Prostate gland (tissue), 2 donors: ENCODE data around the gene AMIGO2.

Experiments used
- POLR2A ChIP-seq: fragments of 450-650 bp; IDR thresholded peaks from one replicate; pipeline ENCODE4 v1.6.1; 2016; ENCODE audit warnings: antibody characterized with exemption, mild to moderate bottlenecking
- TF ChIP-seq, protein P1 (sequence below), 4 experiments: fragments of 200-600 bp in 2 of 4; fragments of 450-650 bp in 2 of 4; sonication (generic) in 2 of 4; IDR thresholded peaks; 1 replicate in 3 of 4; 2 replicates in 1 of 4; pipeline ENCODE4 v1.5.1; 2016 to 2019; ENCODE audit warnings: antibody characterized with exemption in 4 of 4, mild to moderate bottlenecking in 2 of 4, moderate library complexity in 2 of 4

DNA sequence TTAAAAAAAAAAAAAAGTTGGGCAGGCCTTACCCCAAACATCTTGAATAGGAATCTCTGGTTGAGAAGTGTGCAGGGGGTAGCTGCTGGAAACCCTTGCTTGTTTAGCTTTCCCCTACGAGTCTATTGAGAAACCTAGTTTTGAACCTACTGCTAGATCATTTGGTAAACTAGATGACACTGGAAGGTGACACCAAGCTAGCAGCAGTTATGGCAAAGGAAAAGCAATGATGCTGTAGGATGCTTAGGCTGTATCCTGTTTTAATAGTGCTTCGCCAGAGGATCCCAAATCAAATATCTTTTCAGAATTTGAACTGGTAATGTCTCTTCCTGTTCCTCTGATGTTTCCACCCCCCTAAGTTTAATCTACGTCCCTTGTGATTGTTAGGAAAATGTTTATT lies 5.8 kb downstream of the AMIGO2 start:
- TF ChIP-seq, protein P1, sequence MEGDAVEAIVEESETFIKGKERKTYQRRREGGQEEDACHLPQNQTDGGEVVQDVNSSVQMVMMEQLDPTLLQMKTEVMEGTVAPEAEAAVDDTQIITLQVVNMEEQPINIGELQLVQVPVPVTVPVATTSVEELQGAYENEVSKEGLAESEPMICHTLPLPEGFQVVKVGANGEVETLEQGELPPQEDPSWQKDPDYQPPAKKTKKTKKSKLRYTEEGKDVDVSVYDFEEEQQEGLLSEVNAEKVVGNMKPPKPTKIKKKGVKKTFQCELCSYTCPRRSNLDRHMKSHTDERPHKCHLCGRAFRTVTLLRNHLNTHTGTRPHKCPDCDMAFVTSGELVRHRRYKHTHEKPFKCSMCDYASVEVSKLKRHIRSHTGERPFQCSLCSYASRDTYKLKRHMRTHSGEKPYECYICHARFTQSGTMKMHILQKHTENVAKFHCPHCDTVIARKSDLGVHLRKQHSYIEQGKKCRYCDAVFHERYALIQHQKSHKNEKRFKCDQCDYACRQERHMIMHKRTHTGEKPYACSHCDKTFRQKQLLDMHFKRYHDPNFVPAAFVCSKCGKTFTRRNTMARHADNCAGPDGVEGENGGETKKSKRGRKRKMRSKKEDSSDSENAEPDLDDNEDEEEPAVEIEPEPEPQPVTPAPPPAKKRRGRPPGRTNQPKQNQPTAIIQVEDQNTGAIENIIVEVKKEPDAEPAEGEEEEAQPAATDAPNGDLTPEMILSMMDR (IDR thresholded peaks at IDR 0.05) = no peak
- no peak for TF ChIP-seq POLR2A
